Amygdala (tissue), 56 donors: ENCODE results near the gene AP2M1.

Source experiments
- DNase-seq, 56 donors: peaks; one replicate each; lab custom pipeline; 2025; lab: John Stamatoyannopoulos, UW

Gene AP2M1

DNA sequence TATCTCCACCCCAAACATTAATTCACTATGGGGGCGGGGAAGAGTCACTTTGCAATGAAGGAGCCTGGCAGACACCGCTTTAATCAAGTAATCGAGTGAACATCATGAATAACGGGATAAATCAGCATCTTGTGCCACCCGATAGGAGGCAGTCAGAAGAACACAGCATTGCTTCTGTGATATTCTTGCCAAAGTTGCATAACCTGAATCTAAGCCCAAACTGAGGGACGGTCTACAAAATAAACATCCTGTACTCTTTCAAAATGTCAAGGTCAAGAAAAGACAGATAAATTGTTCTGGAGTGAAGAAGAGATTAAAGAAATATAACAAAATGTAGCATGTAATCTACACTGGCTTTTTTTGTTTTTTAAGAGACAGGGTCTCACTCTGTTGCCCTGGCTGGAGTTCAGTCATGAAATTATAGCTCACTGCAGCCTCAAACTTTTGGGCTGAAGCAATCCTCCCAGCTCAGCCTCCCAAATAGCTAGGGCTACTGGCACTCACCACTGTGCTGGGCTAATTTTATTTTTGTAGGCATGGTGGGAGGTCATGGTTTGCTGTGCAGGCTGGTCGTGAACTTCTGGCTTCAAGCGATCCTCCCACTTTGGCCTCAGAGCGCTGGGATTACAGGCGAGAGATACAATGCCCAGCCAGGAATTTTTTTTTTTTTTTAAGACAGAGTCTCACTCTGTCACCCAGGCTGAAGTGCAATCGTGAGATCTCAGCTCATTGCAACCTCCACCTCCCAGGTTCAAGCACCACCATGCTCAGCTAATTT, 34.7 kb downstream of the AP2M1 start:
- DNase-seq = no peak

DNA sequence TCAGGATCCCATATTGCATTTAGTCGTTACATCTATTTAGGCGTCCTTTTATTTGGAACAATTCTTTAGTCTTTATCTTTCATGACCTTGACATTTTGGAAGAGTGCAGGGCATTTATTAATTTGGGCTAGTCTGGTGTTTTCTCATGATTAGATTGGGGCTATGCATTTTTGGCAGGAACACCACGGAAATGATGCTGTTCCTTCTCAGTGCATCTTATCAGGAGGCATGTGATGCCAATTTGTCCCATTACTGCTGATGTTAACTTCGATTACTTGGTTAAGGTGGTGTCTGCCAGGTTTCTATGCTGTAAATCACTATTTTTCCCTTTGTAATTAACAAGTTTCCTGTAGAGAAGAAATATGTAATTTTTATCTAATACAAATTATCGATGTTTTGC, 36.6 kb downstream of the AP2M1 start:
- no peak for DNase-seq

DNA sequence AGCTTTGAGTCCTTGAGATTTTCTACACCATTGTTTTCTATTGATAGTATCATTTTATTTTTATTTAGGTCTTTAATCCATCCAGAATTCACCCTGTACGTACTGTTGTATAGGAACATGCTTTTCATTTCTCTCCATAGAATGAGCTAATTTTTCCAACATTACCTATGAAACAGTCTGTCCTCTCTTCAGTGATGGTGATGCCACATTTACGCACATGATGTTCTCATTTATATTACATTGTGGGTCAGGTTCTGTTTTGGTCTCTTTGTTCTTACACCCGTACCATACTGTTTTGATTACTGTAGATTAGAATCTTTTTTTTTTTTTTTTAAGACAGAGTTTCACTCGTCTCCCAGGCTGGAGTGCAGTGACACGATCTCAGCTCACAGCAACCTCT, 37.1 kb downstream of the AP2M1 start:
- DNase-seq = no peak

DNA sequence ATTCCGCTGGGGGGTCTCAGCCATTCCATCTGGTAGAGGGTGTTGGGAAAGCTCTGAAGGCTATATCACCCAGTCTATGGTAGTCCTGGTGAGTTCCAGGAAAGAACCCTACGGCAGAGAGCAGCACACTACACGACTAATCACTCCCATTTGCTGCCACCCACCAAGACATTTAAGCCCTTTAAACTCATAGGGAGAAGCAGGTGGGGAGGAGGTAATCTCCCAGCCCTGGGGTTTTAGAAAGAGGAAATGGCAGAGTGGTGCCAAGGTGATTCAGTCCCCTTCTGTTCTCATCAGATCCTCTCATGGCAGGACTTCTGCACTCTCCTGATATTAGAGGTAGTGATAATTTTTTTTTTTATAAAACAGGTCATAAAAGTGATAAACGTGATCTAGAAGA, 44.2 kb downstream of the AP2M1 start:
- DNase-seq = no peak

DNA sequence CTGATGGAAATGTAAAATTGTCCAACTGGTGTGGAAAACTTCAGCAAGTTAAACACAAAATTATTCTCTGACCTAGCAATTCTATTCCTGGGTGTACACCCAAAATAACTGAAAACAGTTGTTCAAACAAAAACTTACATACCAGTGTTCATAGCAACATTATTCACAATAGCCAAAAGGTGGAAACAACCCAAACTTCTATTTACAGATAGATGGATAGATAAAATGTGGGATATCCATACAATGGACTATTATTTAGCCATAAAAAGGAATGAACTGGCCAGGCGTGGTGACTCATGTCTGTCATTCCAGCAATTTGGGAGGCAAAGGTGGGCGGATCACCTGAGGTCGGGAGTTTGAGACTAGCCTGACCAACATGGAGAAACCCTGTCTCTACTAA, 47.9 kb downstream of the AP2M1 start:
- no peak for DNase-seq

DNA sequence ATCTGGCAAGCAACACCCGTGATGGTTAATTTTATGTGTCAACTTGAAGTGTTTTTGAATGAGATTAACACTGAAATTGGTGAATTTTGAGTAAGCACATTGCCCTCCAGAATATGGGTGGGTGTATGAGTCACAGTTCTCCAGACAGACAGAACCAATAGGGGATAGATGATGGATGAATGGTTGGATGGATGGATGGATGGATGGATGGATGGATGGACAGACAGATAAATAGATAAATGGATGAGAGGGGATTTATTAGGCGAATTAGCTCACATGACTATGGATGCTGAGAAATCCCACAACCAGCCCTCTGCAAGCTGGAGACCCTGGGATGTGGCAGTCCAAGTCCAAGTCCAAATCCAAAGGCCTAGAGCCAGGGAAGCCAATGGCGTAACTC, 49.3 kb downstream of the AP2M1 start:
- no peak for DNase-seq

DNA sequence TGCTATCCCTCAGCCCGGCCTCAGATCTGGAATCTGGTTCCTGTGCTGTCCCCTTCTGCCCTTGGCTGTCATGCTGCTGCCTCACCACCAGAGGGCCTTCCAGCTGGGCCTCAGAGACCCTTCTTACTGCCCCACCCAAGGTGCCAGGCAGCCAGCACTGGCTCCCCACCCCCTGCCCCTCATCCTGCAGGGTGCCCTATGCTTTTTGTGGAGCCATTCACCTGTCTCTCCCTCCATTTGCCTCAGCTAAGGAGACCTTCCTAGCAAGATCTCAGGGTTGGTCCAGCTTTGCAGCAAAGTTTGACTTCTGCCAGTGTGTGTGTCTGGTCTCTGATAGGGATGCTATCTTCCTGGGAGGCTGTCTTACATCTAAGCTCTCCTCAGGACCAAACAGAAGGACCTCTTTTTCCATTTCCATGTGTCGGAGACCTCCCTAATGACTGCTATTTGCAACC, 52.9 kb downstream of the AP2M1 start:
- peak in 1 of 56 donors; percentile 4 for DNase-seq

DNA sequence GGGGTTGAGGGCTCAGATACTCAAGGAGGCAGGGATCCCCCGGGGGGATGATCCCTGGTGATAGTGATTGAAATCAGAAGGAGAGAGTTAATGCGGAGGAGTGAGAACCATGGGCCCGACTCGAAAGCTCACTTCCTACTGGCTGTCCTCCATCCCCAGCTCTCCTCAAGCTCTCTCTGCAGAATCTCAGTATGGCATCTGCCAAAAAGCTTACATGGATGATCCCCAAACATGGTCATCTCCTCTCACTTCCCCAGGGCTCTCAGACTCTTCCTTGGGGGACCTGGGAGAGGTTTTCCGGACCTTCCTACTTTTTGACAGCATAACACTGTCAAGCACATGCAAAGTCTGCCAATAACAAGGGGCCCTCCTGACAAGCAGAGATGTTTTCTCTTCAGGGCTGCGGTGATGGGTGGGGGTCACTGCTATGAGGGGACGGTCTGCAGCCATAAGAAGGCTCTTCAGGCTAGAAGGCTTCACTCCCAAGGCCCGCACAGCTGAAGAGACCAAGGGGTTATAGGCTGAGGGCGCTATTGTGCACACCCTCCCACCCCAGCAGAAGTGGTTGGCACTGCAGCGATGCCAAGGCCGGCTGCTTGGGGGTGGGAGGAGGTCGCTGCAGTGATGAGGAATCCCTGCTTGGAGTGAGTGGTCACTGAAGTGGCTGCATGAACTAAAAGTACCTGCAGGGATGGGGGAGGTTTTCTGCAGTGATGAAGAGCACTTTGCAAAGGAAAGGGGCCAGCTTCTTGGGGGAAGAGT, 53.9 kb downstream of the AP2M1 start:
- DNase-seq = no peak

DNA sequence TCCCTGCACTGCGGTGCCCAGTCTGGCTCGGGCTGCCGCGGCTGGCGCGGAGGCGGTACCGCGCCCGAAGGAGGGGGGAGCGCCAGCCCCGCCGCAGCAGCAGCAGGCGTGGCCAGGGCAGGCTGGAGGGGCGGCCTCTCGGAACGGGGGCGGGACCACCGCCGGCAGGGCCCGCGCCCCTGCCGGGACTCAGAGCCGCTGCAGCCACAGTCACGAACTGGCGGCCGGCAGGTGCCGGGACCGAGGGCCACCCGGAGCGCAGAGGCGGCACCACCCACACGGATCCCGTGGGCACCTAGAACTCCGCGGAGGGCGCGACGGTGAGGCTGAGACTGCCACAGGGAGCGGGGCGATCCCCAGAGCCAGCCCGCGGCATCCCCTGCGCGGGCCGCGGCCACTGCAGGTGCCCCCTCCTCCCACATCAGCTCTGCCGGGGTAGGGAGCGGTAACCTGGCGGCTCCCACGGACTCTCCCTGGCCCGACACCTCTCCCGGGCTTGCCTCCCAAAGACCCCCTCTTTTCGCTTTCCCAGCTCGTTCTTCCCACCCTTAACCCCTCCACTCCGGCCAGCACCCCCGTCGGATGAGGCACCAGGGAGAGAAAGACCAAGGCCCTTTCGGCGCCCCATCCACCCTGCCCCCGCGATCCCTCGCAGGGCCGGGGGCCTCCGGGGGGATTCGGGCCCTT, 54.9 kb downstream of the AP2M1 start, which contains the start of gene VWA5B2:
VWA5B2 (plus strand) TSS at position 192 of the 687 bp plus-strand sequence. CDS start 944 bp downstream, outside the sequence.
- DNase-seq = peak in 24 of 56 donors; percentile 5 to 58 (median 29)

DNA sequence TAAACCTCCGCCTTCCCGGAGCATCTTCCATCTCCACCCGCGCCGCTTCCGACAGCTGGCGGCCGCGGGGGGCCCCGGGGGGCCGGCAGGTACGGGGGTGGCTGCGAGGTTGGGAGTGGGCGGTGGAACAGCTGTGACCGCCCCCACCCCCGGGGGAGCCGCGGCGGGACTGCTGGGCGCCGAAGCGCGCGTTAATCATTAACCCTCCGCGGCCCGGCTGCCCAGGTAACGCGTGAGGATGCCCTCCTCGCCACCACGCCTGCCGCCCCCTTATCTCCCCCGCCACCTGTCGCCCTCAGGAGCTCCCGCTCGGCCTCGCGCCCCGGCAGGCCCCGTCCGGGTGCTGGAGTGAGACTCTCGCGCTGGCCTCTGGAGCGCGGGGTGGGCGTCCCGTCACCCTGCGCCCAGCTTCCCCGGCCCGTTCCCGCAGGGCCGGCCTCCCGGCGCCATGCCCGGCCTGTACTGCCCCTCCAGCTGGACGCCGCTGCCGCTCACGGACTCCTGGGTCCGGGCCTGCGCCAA, 55.5 kb downstream of the AP2M1 start:
- DNase-seq = peak in 2 of 56 donors; percentile 8 to 17

DNA sequence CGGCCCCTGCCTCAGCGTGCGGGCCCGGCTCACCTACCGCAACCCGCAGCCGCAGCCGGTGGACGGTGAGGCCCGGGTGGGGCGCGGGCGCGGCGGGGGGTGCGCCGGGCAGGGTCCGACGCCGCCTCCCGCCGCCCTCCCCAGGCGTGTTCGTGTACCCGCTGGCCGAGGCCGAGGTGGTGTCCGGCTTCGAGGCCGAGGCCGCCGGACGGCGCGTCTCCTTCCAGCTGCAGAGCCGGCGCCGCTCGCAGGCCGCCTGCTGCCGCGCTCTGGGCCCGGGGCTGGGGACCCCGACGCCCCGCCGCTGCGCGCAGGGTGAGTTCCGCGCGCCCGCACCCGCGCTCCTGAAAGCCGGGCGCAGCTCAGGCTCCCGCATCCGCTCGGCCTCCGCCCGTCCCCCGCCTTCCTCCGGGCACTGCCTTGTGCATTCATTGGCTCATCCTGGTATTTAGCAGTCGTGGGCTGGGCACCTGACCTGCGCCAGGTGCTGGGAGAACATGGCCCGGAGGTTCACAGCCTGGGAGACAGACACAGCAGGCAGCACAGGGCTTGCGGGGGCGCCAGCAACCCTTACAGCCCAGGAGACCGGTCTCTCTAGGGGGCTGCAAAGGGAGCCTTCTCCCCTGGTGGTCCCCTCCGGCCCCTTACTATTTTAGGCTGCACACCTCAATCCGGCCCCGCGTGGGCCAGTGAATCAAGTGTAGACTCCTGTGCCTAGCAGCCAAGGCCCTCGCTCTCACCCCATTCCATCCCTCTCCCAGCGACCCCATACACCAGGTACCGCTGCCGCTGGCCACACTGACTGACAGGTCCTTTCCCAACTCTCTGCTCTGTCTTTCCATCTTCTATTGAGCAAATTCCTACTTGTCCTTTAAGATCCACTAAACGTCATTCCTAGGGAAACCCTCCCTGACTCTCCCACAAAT, 56.2 kb downstream of the AP2M1 start:
- DNase-seq = peak in 1 of 56 donors; percentile 12

DNA sequence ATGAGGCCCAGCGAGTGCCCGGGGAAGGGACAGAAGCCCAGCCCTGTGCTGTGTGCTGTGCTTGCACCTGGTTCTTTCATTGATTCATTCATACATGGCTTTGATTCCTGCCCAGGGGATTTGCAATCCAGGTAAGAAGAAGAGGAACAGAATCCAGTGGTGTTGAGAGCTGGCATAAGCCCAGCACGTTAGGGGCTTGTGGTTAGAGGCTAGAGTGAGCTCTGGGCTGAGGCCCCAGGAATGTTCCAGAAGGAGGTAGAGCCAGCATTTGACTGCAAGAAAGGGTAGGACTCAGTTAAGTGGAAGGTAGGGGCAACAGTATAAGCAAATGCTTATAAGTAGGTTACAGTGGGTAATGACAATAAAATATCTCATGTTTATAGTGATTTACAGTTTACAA, 57.0 kb downstream of the AP2M1 start:
- peak in 1 of 56 donors; percentile 13 for DNase-seq

DNA sequence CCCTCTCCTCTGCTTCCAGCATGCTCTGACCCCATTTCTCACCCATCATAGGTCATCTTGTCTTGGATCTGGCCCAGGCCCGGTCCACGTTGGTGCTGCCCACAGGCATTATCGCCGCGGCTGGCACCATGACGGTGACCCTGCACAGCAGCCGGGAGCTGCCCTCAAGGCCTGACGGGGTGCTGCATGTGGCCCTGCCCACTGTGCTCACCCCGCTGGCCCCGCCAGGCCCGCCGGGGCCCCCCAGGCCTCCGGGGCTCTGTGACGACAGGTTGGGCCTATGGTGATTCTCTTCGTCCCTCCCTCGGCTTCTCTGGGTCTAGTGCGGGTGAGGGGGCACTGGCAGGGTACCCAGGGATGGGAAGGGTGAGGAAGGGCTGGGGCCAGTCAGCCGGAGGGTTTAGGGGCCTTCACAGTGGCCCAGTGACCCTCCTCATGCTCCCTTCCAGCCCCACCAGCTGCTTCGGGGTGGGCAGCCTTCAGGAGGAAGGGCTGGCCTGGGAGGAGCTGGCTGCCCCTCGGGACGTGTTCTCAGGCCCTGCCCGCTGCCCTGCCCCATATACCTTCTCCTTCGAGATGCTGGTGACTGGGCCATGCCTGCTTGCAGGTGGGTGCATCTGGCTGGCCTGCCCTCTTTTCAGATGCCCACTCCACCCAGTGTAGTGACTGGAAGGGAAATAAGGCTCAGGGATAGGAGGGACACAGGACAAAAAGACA, 58.6 kb downstream of the AP2M1 start:
- DNase-seq = no peak
